Lower leg skin (tissue), 4 donors: Measurements from ENCODE around the gene KTI12. TPM values are rescaled to one million over a fixed set of nuclear protein-coding genes. Genes with fewer than 3 reads are reported as not detected.

ENCODE experiments used
- total RNA-seq, 4 donors: library from RNA; depleted of rRNA; stranded (reverse); fragments of >200 nt; gene quantifications; one replicate each; pipeline ENCODE4 v1.1.0, GENCODE V29; 2016

The KTI12 gene
- total RNA-seq, 4 donors from 2014 or later: 6.8 to 8.7 (median 7.1) TPM

Other genes with a start within 250 kb of the KTI12 start
- 100 to 1,000 TPM in 2 of 4 donors, 10 to 100 TPM in 2; 90.3 to 113 (median 103) TPM for gene NRDC, start 155.1 kb downstream of the KTI12 start, total RNA-seq
- gene RAB3B, start 43.1 kb downstream of the KTI12 start, total RNA-seq: 10 to 100 TPM in 1 of 4 donors, 1 to 10 TPM in 3; 2.4 to 13.7 (median 4.3) TPM
- 10 to 100 TPM; 22.5 to 37.0 (median 30.0) TPM for gene TXNDC12, start 21.4 kb upstream of the KTI12 start, total RNA-seq
- 10 to 100 TPM; 46.9 to 61.9 (median 49.0) TPM for gene BTF3L4, start 22.5 kb upstream of the KTI12 start, total RNA-seq
- 10 to 100 TPM; 23.7 to 38.2 (median 30.7) TPM for gene ZFYVE9, start 108.3 kb upstream of the KTI12 start, total RNA-seq